Prostate gland (tissue), 2 donors: ENCODE measurements around the gene CSRP2.

Source experiments
- POLR2A ChIP-seq: fragments of 450-650 bp; IDR thresholded peaks from one replicate; pipeline ENCODE4 v1.6.1; 2016; ENCODE audit warnings: antibody characterized with exemption, mild to moderate bottlenecking
- POLR2AphosphoS5 ChIP-seq: sonication (generic); formaldehyde crosslinking; IDR thresholded peaks from one replicate; pipeline ENCODE4 v1.6.1; 2017; ENCODE audit warnings: antibody characterized with exemption
- TF ChIP-seq, protein P1 (sequence below), 4 experiments: fragments of 200-600 bp in 2 of 4; fragments of 450-650 bp in 2 of 4; sonication (generic) in 2 of 4; IDR thresholded peaks; 1 replicate in 3 of 4; 2 replicates in 1 of 4; pipeline ENCODE4 v1.5.1; 2016 to 2019; ENCODE audit warnings: antibody characterized with exemption in 4 of 4, mild to moderate bottlenecking in 2 of 4, moderate library complexity in 2 of 4

DNA sequence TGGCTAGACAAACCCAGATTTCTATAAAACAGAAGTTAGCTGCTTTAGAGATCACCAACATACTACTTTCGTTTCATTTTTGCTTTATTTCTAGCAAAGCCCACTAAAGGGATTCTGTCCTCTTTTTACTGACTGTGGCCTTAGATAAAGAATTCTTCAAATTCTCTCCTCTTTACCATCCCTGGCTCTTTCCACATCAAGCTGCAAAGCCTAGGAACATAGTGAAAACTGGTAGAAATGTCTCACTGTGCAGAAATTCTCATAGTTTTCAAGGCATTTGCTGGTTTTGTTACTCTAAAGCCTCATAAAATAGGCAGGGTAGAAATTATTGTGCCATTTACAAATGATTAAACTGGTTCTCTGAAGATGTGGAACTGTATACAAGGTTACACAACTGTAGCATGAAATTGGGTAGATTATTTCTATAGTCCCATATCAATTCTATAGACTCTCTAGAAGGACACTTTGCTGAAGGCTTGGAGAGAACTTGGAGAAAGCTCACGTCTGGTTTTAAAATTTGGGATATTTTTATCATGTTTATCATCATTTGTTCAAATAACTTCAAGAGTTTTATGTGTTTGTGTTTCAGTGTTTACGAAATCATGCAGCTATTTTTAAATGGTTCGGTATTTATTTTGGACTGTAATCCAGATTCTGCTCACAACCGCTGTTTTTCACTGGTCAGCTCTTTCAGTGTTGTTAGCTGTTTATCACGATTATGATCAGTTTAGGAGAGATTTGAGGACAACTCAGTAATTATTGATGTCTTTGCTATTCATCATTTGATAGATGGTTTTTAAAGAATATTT is 36.7 kb upstream of the CSRP2 start:
- TF ChIP-seq, protein P1, sequence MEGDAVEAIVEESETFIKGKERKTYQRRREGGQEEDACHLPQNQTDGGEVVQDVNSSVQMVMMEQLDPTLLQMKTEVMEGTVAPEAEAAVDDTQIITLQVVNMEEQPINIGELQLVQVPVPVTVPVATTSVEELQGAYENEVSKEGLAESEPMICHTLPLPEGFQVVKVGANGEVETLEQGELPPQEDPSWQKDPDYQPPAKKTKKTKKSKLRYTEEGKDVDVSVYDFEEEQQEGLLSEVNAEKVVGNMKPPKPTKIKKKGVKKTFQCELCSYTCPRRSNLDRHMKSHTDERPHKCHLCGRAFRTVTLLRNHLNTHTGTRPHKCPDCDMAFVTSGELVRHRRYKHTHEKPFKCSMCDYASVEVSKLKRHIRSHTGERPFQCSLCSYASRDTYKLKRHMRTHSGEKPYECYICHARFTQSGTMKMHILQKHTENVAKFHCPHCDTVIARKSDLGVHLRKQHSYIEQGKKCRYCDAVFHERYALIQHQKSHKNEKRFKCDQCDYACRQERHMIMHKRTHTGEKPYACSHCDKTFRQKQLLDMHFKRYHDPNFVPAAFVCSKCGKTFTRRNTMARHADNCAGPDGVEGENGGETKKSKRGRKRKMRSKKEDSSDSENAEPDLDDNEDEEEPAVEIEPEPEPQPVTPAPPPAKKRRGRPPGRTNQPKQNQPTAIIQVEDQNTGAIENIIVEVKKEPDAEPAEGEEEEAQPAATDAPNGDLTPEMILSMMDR (IDR thresholded peaks at IDR 0.05): no peak
- TF ChIP-seq POLR2A (no peak), POLR2AphosphoS5 (peak; percentile 59)
